NCI-H2029 (cell line): ENCODE measurements around the gene ZMPSTE24.
"Not testable (repeated sequence)": the region's sequence is repeated elsewhere in the genome, so short reads cannot be mapped to it uniquely, and the experiment has no call there.

Experiments
- DNase-seq: peaks from one replicate; lab custom pipeline; 2025; lab: John Stamatoyannopoulos, UW

The ZMPSTE24 gene

GRCh38 chr1:40257688-40258444 is at the start of gene ZMPSTE24:
TSS of gene ZMPSTE24 (plus strand) at chr1:40258236. CDS start at chr1:40258272, 36 bp downstream.
- peak; percentile 100 for DNase-seq

GRCh38 chr1:40210511-40211204 is 47.4 kb upstream of the ZMPSTE24 start:
- DNase-seq, result no peak

GRCh38 chr1:40218333-40218732 is 39.7 kb upstream of the ZMPSTE24 start:
- DNase-seq, result no peak

GRCh38 chr1:40221471-40221905 is 36.5 kb upstream of the ZMPSTE24 start:
- DNase-seq, result not testable (repeated sequence)

GRCh38 chr1:40221977-40222772 is 35.9 kb upstream of the ZMPSTE24 start:
- DNase-seq, result no peak

DNA sequence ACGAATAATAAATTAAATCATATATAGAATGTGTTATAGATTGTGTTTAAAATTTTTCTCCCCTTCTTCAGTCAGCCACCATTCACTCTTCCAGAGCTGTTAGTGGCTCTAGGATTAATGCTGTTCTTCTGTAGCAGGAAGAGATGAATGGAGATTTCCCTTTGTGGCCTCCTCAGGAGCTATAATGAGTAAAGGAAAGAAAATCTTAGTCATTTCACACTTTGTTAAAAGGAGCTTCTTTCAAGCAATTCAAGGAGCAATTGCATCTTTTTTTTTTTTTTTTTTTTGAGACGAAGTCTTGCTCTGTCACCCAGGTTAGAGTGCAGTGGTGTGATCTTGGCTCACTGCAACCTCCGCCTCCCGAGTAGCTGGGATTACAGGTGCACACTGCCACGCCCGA is 34.0 kb upstream of the ZMPSTE24 start:
- no peak for DNase-seq

GRCh38 chr1:40226192-40226591 is 31.8 kb upstream of the ZMPSTE24 start:
- DNase-seq, result no peak

DNA sequence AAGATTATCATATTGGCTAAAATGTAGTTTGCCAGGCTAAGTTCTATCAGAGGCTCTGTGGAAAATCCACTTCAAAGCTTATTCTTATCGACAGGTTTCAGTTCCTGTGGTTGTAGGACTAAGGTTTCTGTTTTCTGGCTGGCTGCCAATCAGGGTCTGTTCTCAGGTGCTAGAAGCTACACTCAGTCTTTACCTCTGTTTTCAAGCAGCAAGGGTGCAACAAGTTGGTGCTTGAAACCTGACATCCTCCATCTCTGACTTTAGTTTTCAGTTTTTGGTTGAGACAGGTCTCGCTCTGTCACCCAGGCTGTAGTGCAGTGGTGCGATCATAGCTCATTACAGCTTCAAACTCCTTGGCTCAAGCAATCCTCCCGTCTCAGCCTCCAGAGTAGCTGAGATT is 25.6 kb upstream of the ZMPSTE24 start:
- DNase-seq, result peak; percentile 39

- DNase-seq, result no peak
These were observed 18.4 kb upstream of the ZMPSTE24 start for GRCh38 chr1:40239626-40240025.

DNA sequence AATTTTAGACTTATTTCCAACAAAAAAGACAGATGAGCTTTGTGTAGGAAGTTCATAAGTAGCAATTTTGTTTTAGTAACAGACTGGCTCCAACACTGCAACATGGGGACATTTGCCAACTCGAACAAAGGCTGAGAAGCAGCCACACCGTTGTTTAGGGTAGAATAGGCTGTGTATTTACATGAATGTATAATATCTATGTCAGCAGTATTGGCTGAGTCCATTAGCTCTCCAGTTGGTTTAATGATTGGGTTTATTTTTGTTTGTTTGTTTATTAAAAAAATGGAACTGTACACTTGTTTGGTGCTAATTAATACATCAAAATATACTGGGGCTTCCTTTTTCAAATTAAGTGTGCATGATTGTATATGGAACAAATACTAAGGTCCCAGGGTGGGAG is 17.6 kb upstream of the ZMPSTE24 start:
- DNase-seq, result no peak

- no peak for DNase-seq
These were observed 16.7 kb upstream of the ZMPSTE24 start for GRCh38 chr1:40241362-40241761.

DNA sequence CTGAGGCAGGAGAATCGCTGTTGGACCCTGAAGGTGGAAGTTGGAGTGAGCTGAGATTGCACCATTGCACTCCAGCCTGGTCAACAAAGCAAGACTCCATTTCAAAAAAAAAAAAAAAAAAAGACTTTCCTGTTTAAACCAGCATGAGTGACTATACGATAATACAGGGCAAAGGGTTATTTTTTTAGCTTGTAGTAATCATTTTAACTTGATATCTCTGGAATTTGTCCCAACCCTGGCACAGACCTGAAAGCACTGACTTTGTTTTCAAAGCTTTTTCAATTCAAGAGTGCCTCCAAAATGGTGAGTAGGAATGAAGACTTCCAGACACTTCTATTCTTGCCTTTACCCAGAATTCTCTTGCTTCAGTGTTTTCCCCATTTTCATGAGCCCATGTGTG is 14.7 kb upstream of the ZMPSTE24 start:
- DNase-seq, result no peak

- no peak for DNase-seq
These were observed 13.8 kb upstream of the ZMPSTE24 start for GRCh38 chr1:40244138-40244744.

- no peak for DNase-seq
These were observed 12.3 kb upstream of the ZMPSTE24 start for GRCh38 chr1:40245686-40246085.

- no peak for DNase-seq
These were observed 10.4 kb upstream of the ZMPSTE24 start, which contains the start of gene TMCO2 for GRCh38 chr1:40247655-40248054. TSS of gene TMCO2 (plus strand) at chr1:40247937. CDS start at chr1:40247994, 57 bp downstream.

DNA sequence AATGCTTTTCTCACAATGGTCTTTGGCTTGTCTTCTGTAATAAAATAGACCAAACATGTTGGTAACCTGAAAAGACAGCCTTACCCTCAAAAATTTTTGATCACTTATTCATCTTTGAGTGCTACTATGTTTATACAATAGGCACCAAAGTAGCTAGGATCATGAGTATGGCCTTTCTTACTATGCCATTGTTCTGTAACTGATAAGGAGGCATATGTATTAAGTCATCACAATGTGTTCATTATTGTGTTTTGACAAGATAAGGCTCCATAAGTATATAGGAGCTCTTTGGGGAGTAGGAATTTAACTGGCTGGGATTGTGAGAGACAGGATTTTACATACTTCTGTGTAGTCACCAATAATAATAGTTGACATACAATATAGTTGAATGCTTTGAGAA is 9.6 kb upstream of the ZMPSTE24 start:
- DNase-seq, result no peak

DNA sequence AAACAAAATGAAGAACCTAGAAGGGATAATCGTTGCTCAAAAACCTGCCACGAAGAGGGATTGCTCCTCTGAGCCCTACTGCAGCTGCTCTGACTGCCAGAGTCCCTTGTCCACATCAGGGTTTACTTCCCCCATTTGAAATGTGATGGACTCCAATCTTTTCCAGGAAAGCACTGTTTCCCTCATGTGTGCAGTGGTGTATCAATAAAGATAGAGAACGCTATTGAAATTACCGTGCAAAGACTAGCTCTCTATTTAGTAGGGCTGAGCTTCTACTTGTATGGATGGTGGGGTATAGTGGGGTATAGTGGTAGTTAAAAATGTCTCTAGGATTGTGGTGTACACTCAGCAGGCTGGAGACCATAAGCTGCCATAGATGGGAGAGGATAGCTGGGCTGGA is 6.6 kb upstream of the ZMPSTE24 start:
- DNase-seq, result no peak

DNA sequence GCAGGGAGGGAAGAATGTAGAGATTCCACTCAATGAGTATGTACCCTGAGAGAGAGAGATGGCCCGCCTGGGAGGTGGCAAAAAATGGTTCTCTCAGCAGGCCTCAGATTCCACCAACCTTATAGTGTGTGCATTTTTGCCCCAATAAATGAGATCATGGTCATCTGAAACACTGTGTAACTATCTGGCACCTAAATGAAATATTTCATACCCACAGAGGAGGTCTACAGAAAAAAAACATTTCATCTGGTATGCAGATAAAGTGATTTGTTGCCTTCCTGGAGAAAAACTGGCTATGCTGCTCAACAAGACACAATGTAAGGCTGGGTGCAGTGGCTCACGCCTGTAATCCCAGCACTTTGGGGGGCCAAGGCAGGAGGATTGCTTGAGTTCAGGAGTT is 5.4 kb upstream of the ZMPSTE24 start:
- DNase-seq, result no peak

DNA sequence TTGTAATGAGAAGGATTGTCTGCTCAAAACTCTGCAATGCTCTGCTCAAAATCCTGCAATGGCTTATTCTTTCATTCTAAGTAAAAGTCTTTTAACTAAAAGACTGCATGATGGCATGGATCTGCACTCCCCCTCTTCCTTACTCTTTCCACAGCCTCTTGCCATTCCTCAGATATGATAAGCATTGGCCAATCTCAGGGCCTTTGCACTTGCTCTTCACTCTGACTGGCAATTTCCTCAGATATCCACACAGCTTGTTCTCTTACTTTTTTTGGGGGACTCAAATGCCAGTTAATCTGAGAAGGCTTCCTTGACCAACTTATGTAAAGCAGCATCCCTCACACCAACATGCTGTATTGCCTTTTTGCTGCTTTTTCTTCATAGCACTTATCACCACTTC is 2.8 kb upstream of the ZMPSTE24 start:
- DNase-seq, result no peak

GRCh38 chr1:40256401-40257084 is 1.5 kb upstream of the ZMPSTE24 start:
- DNase-seq, result no peak

DNA sequence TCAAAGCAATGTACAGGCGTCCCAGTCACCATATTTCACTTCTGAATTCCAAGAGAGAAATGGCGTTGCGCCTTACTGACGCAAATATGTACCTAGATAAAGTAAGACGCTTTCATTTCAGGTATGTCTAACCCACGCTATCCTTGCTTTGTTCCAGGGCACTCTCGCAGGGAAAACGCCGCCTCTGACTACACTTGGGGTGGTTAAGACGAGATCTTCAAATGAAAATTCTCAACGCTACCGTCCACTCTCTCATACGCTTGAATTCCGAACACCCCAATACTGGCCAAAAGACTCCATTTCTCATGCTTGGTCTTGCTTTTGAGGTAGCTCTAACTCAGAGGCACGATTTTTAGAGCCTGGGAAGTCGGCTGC is 736 bp upstream of the ZMPSTE24 start:
- DNase-seq, result peak; percentile 97

GRCh38 chr1:40258445-40258769 is 371 bp downstream of the ZMPSTE24 start:
- DNase-seq, result peak; percentile 68
